ENCODE measurements around the gene CDHR3. TPM values are rescaled to one million over a fixed set of nuclear protein-coding genes. Genes with fewer than 3 reads are reported as not detected.

CDHR3 gene
- total RNA-seq, 1 donor from 2014 or later: 5.7 TPM

DNA sequence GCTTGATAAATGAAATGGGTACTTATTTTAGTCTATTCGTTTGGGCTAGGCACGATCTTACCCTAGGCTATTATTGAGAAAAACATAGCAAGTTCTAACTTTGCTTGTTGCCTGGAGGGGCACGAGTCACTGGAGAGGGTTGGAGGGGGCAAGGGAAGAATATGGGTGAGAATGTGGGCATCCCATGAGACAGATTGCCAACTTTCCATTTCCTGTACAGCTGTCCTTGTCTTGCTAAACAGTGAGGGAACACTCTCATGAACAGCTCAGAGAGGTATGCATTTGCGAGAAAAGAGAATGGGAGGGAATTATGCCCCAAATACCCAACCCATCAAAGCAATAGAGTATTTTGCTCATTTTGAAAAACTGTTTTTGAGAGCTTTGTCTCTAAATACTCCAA lies 9.2 kb downstream of the CDHR3 start:
- H3K27me3 ChIP-seq: no peaks in the 10 kb centered on the region
- H3K36me3 ChIP-seq: no peaks in the 10 kb centered on the region
- DNase-seq (ENCODE audit: low spot score in 2 of 2): no peak
- H3K4me3 ChIP-seq: no peak overlapping the region
- no peaks in the 10 kb centered on the region for H3K4me1 ChIP-seq
- TF ChIP-seq, protein P1, sequence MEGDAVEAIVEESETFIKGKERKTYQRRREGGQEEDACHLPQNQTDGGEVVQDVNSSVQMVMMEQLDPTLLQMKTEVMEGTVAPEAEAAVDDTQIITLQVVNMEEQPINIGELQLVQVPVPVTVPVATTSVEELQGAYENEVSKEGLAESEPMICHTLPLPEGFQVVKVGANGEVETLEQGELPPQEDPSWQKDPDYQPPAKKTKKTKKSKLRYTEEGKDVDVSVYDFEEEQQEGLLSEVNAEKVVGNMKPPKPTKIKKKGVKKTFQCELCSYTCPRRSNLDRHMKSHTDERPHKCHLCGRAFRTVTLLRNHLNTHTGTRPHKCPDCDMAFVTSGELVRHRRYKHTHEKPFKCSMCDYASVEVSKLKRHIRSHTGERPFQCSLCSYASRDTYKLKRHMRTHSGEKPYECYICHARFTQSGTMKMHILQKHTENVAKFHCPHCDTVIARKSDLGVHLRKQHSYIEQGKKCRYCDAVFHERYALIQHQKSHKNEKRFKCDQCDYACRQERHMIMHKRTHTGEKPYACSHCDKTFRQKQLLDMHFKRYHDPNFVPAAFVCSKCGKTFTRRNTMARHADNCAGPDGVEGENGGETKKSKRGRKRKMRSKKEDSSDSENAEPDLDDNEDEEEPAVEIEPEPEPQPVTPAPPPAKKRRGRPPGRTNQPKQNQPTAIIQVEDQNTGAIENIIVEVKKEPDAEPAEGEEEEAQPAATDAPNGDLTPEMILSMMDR (IDR thresholded peaks at IDR 0.05): no peak
- no peak overlapping the region for H3K27ac ChIP-seq
- no peaks in the 10 kb centered on the region for H3K9me3 ChIP-seq
- intact Hi-C loops (cut with DNase I): no loop called here

DNA sequence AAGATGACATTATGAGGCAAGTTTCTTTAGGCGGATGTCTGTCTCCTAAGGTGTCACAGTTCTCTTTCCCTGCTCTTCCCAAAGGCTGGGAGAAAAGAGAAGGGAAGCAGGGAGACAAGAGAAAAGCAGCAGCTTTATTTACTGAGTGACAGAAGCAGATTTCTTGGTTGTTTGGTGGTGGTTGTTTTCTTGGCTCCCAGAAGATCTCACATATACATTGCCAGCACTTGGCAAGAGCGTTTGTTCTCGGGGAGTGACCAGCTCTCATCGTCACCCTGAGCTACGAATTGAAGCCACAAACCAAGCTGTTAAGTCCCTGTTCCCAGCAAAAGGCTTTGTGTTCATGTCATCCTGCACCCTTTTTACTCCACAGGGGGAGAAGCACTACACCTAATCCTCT lies 11.4 kb downstream of the CDHR3 start:
- H3K27ac ChIP-seq: no peak overlapping the region
- no peak for DNase-seq (ENCODE audit: low spot score in 2 of 2)
- H3K4me3 ChIP-seq: no peak overlapping the region
- TF ChIP-seq, protein P1 (IDR thresholded peaks at IDR 0.05): no peak
- H3K36me3 ChIP-seq: no peaks in the 10 kb centered on the region
- H3K27me3 ChIP-seq: no peaks in the 10 kb centered on the region
- no peaks in the 10 kb centered on the region for H3K4me1 ChIP-seq
- H3K9me3 ChIP-seq: no peaks in the 10 kb centered on the region
- intact Hi-C loops (cut with DNase I): no loop called here

DNA sequence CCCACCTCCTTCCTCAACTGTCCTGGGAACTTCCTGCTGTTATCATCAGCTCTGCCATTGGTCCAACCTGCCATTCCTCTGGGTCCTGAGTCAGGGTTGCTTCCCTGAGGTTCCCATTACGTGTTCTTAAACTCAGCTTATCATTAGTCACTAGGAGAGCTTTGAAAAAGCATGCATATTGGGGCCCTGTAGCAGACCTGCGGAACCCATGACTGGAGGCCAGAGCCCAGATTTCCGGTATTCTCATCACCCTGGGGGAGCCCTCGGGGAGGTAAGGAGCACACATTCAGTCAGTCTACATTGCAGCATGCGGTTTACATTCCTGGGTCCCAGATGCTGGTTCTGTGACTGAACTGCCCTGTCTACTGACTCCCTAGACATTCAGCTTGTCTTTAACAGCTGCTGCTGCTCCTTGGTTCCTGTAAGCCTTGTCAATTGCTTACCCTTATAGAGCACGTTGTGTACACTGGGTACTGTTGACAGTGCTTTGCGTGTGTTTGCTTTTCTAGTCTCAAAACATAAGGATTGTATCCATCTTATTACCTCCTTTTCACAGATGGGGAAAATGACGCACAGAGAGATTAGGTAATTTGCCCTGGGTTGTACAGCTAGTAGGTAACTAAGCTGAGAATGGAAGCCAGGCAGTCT lies 12.8 kb downstream of the CDHR3 start:
- H3K27ac ChIP-seq: no peak overlapping the region
- TF ChIP-seq, protein P1 (IDR thresholded peaks at IDR 0.05): no peak
- no peak overlapping the region for H3K4me3 ChIP-seq
- H3K36me3 ChIP-seq: no peaks in the 10 kb centered on the region
- no peak for DNase-seq (ENCODE audit: low spot score in 2 of 2)
- H3K27me3 ChIP-seq: no peaks in the 10 kb centered on the region
- no peaks in the 10 kb centered on the region for H3K4me1 ChIP-seq
- intact Hi-C loops (cut with DNase I): no loop called here
- no peaks in the 10 kb centered on the region for H3K9me3 ChIP-seq

DNA sequence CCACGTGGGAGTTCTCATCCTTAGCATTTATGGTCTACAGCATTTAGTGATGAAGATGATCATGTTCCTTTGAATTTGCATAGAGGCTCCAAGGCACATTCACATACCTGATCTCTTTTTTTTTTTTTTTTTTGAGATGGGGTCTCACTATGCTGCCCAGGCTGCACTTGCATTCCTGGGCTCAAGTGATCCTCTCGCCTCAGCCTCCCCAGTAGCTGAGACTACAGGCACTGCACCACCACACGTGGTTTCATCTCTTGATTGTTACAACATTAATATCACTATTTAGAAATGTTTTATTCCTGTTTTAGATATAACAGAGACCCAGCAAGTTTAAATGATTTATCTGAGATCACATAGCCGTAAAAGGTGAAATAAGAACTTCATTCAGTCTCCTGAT lies 13.8 kb downstream of the CDHR3 start:
- intact Hi-C loops (cut with DNase I): no loop called here
- Histone ChIP-seq H3K4me3 (no peak overlapping the region), H3K27me3 (no peaks in the 10 kb centered on the region), H3K27ac (no peak overlapping the region), H3K36me3 (no peaks in the 10 kb centered on the region), H3K4me1 (no peaks in the 10 kb centered on the region), H3K9me3 (no peaks in the 10 kb centered on the region)
- DNase-seq (ENCODE audit: low spot score in 2 of 2): no peak
- TF ChIP-seq, protein P1 (IDR thresholded peaks at IDR 0.05): no peak

DNA sequence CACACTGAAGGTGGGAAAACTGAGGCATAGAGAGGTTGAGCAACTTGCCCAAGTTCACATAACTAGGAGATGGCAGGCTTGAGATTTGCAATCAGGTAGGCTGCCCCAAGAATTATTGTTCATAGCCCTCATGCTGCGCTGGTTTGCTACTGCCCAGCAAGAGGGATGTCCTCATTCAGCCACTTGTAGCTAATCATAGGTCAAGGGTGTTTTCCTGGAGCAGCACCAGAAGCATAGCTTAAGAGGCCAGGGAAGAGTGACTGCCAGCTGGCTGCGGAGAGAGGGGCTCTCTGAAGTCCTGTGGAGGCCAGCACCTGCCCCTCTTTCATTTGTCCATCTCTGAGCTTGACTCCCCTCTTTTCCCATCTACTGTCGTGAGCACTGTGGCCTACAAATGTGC lies 15.0 kb downstream of the CDHR3 start:
- Histone ChIP-seq H3K27ac (no peak overlapping the region), H3K9me3 (no peaks in the 10 kb centered on the region), H3K4me3 (no peak overlapping the region), H3K36me3 (no peaks in the 10 kb centered on the region), H3K4me1 (no peaks in the 10 kb centered on the region), H3K27me3 (no peaks in the 10 kb centered on the region)
- DNase-seq (ENCODE audit: low spot score in 2 of 2): no peak
- intact Hi-C loops (cut with DNase I): no loop called here
- TF ChIP-seq, protein P1 (IDR thresholded peaks at IDR 0.05): no peak

DNA sequence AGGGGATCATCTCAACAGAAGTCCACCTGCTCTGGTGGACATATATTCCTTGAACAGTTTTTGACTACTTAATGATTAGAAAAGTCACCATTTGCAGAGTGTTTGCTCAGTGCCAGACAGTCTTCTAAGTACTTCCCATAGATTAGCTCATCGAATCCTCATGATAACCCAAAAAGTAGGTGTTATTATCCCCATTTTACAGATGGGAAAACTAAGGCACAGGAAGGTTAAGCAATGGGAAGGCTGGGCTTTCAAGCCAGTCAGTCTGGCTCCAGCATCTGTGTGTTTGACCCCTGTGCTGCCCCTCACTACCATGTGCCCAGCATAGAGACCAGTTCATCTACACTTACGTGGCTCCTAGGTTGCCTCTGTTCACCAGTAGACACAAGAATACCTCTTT lies 15.9 kb downstream of the CDHR3 start:
- intact Hi-C loops (cut with DNase I): no loop called here
- H3K27me3 ChIP-seq: no peaks in the 10 kb centered on the region
- no peak overlapping the region for H3K4me3 ChIP-seq
- H3K4me1 ChIP-seq: no peaks in the 10 kb centered on the region
- TF ChIP-seq, protein P1 (IDR thresholded peaks at IDR 0.05): no peak
- no peak overlapping the region for H3K27ac ChIP-seq
- no peaks in the 10 kb centered on the region for H3K36me3 ChIP-seq
- no peak for DNase-seq (ENCODE audit: low spot score in 2 of 2)
- no peaks in the 10 kb centered on the region for H3K9me3 ChIP-seq
